ENCODE results near the gene NLRP4. TPM values are rescaled to one million over a fixed set of nuclear protein-coding genes. Genes with fewer than 3 reads are reported as not detected.

NLRP4 gene
- total and polyA plus RNA-seq, 3 experiments from 2014 or later = not detected

DNA sequence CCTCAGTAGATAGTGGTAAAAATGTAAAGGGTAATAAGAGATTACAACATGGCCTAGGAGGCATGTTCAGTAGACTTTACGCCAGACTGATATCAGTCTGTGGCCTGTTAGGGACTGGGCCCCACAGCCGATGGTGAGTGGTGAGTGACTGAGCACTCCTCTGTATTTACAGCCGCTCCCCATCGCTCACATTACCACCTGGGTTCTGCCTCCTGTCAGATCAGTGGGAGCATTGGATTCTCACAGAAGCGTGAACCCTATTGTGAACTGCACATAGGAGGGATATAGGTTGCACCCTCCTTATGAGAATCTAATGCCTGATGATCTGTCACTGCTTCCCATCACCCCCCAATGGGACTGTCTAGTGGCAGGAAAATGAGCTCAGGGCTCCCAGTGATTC, 22.4 kb upstream of the NLRP4 start:
- Mint-ChIP-seq H3K4me1 (peaks cover 0 to 5% (median 4%) of the 10 kb centered on the region in 3 donors), H3K4me3 (no peak overlapping the region), H3K27me3 (peaks cover 10 to 29% of the 10 kb centered on the region in 2 donors), H3K27ac (no peak overlapping the region), H3K9me3 (peaks cover 0 to 5% (median 0%) of the 10 kb centered on the region in 5 donors), H3K36me3 (no peaks in the 10 kb centered on the region)
- Histone ChIP-seq H3K9me3 (ENCODE audit: low read length) (no peaks in the 10 kb centered on the region), H3K4me3 (ENCODE audit: low read length) (no peak overlapping the region), H3K4me1 (ENCODE audit: insufficient read depth, low read length) (no peaks in the 10 kb centered on the region), H3K27ac (ENCODE audit: low read depth, low read length) (no peak overlapping the region), H3K36me3 (ENCODE audit: insufficient read depth, low read length) (no peaks in the 10 kb centered on the region), H3K27me3 (ENCODE audit: insufficient read depth, low read length, poor library complexity, severe bottlenecking) (no peaks in the 10 kb centered on the region)
- ChIA-PET CTCF (no interaction called here), POLR2A (no interaction called here)
- no peak for DNase-seq

DNA sequence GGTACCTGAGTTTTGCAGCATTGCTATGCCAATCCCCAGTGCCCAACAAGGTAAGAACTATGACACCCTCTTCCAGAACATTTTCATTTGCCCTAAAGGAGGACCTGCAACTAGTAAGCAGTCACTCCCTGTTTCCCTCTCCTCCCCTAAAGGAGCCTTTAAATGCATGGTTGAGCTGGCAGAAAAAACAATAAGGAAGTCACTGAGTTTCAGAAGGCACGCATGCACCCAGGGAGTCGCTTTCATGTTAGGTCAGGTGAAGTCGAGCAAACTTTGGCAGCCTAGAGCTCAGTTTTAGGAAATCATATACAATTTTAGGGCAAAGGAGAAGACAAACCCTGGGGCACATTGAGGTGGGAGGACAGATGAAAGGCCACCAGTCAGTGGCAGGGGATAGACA, 16.3 kb upstream of the NLRP4 start:
- no peak overlapping the region for H3K4me3 Mint-ChIP-seq
- ChIA-PET CTCF (no interaction called here), POLR2A (no interaction called here)
- Histone ChIP-seq H3K9me3 (ENCODE audit: low read length) (no peaks in the 10 kb centered on the region), H3K4me1 (ENCODE audit: insufficient read depth, low read length) (no peaks in the 10 kb centered on the region), H3K4me3 (ENCODE audit: low read length) (no peak overlapping the region), H3K27me3 (ENCODE audit: insufficient read depth, low read length, poor library complexity, severe bottlenecking) (no peaks in the 10 kb centered on the region), H3K27ac (ENCODE audit: low read depth, low read length) (no peak overlapping the region), H3K36me3 (ENCODE audit: insufficient read depth, low read length) (no peaks in the 10 kb centered on the region)
- no peak overlapping the region for H3K27ac Mint-ChIP-seq
- H3K4me1 Mint-ChIP-seq = no peaks in the 10 kb centered on the region
- H3K9me3 Mint-ChIP-seq = peaks cover 0 to 6% (median 0%) of the 10 kb centered on the region in 5 donors
- no peak for DNase-seq
- H3K36me3 Mint-ChIP-seq = no peaks in the 10 kb centered on the region
- H3K27me3 Mint-ChIP-seq = peaks cover 4 to 12% of the 10 kb centered on the region in 2 donors

DNA sequence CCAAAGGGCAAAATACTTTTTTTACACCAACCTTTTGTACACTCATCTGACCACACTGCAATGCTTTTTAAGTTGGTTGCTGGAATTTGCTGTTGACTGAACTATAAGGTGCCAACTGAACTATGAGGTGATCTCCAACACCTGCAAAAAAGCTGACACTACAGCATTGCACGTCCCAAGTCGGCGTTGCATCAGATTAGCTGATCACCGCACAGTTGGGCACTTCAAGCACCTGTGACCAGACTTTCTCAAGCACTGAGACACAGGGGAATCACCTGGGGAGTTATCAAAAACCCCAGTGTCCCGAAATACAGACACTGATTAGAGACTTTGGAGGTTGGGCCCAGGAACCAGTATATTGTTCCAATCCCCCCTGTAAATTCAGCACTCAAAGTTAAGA, 5.7 kb upstream of the NLRP4 start:
- Mint-ChIP-seq H3K9me3 (peaks cover 0 to 8% (median 0%) of the 10 kb centered on the region in 5 donors), H3K4me3 (no peak overlapping the region), H3K27ac (no peak overlapping the region), H3K27me3 (peaks cover 0 to 3% of the 10 kb centered on the region in 2 donors), H3K36me3 (no peaks in the 10 kb centered on the region), H3K4me1 (no peaks in the 10 kb centered on the region)
- CTCF ChIA-PET = no interaction called here
- Histone ChIP-seq H3K4me1 (ENCODE audit: insufficient read depth, low read length) (no peaks in the 10 kb centered on the region), H3K36me3 (ENCODE audit: insufficient read depth, low read length) (no peaks in the 10 kb centered on the region), H3K27me3 (ENCODE audit: insufficient read depth, low read length, poor library complexity, severe bottlenecking) (no peaks in the 10 kb centered on the region), H3K4me3 (ENCODE audit: low read length) (no peak overlapping the region), H3K27ac (ENCODE audit: low read depth, low read length) (no peak overlapping the region), H3K9me3 (ENCODE audit: low read length) (no peaks in the 10 kb centered on the region)
- POLR2A ChIA-PET = no interaction called here
- DNase-seq = no peak

DNA sequence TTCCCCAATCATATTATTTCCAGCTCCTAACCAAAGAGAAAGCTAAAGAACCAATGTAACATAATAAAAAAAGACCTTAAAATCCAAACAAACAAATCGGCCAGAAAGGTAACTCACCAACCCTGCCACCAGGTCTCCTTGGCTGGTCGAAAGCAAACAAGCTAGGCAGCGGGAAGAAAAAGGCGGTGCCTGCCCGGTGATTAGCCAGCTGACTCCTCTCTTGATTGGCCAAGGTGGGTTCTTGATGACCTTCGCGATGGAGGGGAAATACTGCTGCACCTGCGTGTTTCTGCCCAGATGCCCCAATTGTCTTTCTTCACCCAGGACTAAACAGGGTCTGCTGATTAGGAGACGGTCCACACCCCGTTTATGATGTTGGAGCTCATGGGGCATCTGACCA, 4.5 kb upstream of the NLRP4 start, which contains the start of gene NLRP11:
NLRP11 (minus strand) TSS at position 154 of the 400 bp plus-strand sequence. CDS start 13,825 bp downstream, outside the sequence.
- no peaks in the 10 kb centered on the region for H3K9me3 ChIP-seq (ENCODE audit: low read length)
- no peaks in the 10 kb centered on the region for H3K4me1 Mint-ChIP-seq
- no peaks in the 10 kb centered on the region for H3K27me3 ChIP-seq (ENCODE audit: insufficient read depth, low read length, poor library complexity, severe bottlenecking)
- H3K27me3 Mint-ChIP-seq = peaks cover 2 to 3% of the 10 kb centered on the region in 2 donors
- ChIA-PET CTCF (no interaction called here), POLR2A (no interaction called here)
- H3K27ac Mint-ChIP-seq = no peak within 1 kb of the TSS
- no peak within 1 kb of the TSS for H3K4me3 ChIP-seq (ENCODE audit: low read length)
- DNase-seq = no peak
- no peak within 1 kb of the TSS for H3K4me3 Mint-ChIP-seq
- H3K4me1 ChIP-seq (ENCODE audit: insufficient read depth, low read length) = no peaks in the 10 kb centered on the region
- peaks cover 0 to 13% (median 3%) of the 10 kb centered on the region in 5 donors for H3K9me3 Mint-ChIP-seq
- H3K36me3 Mint-ChIP-seq = no peaks in the 10 kb centered on the region
- H3K36me3 ChIP-seq (ENCODE audit: insufficient read depth, low read length) = no peaks in the 10 kb centered on the region
- no peak within 1 kb of the TSS for H3K27ac ChIP-seq (ENCODE audit: low read depth, low read length)

DNA sequence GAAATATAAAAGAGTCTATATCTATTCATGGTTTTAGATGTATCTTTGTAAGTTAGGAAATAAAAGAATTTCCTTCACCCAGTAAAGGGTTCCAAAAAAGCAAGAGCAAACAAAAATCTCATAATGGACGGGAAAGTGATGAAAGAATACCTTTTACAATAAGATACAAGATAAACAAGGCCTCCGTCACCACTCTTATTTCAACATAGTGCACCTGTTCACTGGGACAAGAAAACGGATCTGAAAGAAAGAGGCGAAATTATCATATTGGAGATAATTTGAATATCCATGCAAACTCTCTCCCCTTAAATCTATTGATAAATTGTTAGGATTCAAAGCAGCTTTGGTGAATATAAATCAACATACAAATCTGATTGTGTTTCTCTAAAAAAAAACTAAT, 3.7 kb upstream of the NLRP4 start:
- Histone ChIP-seq H3K4me1 (ENCODE audit: insufficient read depth, low read length) (no peaks in the 10 kb centered on the region), H3K9me3 (ENCODE audit: low read length) (no peaks in the 10 kb centered on the region), H3K36me3 (ENCODE audit: insufficient read depth, low read length) (no peaks in the 10 kb centered on the region), H3K4me3 (ENCODE audit: low read length) (no peak overlapping the region), H3K27ac (ENCODE audit: low read depth, low read length) (no peak overlapping the region), H3K27me3 (ENCODE audit: insufficient read depth, low read length, poor library complexity, severe bottlenecking) (no peaks in the 10 kb centered on the region)
- Mint-ChIP-seq H3K27ac (no peak overlapping the region), H3K36me3 (no peaks in the 10 kb centered on the region), H3K4me1 (no peaks in the 10 kb centered on the region), H3K9me3 (peaks cover 0 to 13% (median 3%) of the 10 kb centered on the region in 5 donors), H3K4me3 (no peak overlapping the region), H3K27me3 (peaks cover 2 to 3% of the 10 kb centered on the region in 2 donors)
- POLR2A ChIA-PET = no interaction called here
- CTCF ChIA-PET = no interaction called here
- DNase-seq = no peak

DNA sequence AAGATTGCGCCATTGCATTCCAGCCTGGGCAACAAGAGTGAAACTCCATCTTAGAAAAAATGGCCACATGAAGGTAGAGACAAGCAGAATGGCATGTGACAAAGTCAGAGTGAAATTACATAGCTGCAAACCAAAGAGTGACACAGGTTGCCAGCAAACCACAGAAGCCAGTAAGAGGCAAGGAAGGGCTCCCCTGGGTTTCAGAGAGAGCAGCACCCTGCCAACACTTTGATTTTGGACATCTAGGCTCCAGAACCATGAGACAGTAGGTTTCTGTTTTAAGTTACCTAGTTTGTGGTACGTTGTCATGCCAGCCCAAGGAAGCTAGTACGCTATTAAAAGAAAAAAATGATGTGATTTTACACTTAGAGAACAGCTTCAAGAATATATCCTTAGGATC, 1.9 kb downstream of the NLRP4 start:
- DNase-seq = no peak
- H3K4me1 ChIP-seq (ENCODE audit: insufficient read depth, low read length) = no peaks in the 10 kb centered on the region
- H3K9me3 ChIP-seq (ENCODE audit: low read length) = no peaks in the 10 kb centered on the region
- H3K4me3 ChIP-seq (ENCODE audit: low read length) = no peak overlapping the region
- H3K36me3 ChIP-seq (ENCODE audit: insufficient read depth, low read length) = no peaks in the 10 kb centered on the region
- no peaks in the 10 kb centered on the region for H3K27me3 ChIP-seq (ENCODE audit: insufficient read depth, low read length, poor library complexity, severe bottlenecking)
- Mint-ChIP-seq H3K4me1 (no peaks in the 10 kb centered on the region), H3K36me3 (no peaks in the 10 kb centered on the region), H3K27me3 (peaks cover 0 to 9% of the 10 kb centered on the region in 2 donors), H3K9me3 (peaks cover 10 to 18% (median 14%) of the 10 kb centered on the region in 5 donors), H3K4me3 (no peak overlapping the region), H3K27ac (no peak overlapping the region)
- no peak overlapping the region for H3K27ac ChIP-seq (ENCODE audit: low read depth, low read length)
- CTCF ChIA-PET = no interaction called here
- POLR2A ChIA-PET = no interaction called here

DNA sequence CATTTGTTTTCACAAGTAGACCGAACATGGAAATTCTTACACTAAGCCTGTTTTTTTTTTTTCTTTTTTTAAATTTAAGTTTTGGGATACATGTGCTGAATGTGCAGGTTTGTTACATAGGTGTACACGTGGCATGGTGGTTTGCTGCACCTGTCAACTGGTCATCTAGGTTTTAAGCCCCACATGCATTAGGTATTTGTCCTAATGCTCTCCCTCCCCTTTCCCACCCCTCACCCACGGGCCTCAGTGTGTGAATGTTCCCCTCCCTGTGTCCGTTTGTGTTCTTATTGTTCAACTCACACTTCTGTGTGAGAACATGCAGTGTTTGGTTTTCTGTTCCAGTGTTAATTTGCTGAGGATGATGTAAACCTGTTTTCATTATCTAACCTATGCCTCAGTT, 2.6 kb downstream of the NLRP4 start:
- DNase-seq = no peak
- no peak overlapping the region for H3K27ac ChIP-seq (ENCODE audit: low read depth, low read length)
- ChIA-PET POLR2A (no interaction called here), CTCF (no interaction called here)
- Mint-ChIP-seq H3K27ac (no peak overlapping the region), H3K4me1 (no peaks in the 10 kb centered on the region), H3K9me3 (peaks cover 10 to 19% (median 16%) of the 10 kb centered on the region in 5 donors), H3K36me3 (no peaks in the 10 kb centered on the region), H3K4me3 (no peak overlapping the region), H3K27me3 (peaks cover 3 to 10% of the 10 kb centered on the region in 2 donors)
- H3K36me3 ChIP-seq (ENCODE audit: insufficient read depth, low read length) = no peaks in the 10 kb centered on the region
- H3K4me1 ChIP-seq (ENCODE audit: insufficient read depth, low read length) = no peaks in the 10 kb centered on the region
- H3K4me3 ChIP-seq (ENCODE audit: low read length) = no peak overlapping the region
- no peaks in the 10 kb centered on the region for H3K9me3 ChIP-seq (ENCODE audit: low read length)
- H3K27me3 ChIP-seq (ENCODE audit: insufficient read depth, low read length, poor library complexity, severe bottlenecking) = no peaks in the 10 kb centered on the region

DNA sequence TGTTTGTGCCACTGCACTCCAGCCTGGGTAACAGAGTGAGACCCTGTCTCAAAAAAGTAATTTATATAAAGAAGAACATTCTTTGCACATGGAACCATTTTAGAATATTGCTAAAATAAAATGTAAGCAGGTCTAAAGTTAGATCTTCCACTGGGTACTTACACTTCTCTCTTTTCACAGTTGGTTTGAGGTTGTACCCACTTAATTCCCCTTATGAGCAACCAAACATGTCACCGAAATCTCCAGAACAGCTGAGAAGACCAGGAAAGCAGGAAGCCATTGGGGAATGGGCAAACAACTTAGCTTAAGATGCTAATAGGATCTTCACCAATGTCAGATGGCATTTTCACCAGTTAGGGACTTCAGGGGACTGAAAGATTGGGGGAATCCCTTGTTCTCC, 18.8 kb downstream of the NLRP4 start:
- Histone ChIP-seq H3K4me3 (ENCODE audit: low read length) (no peak overlapping the region), H3K9me3 (ENCODE audit: low read length) (no peaks in the 10 kb centered on the region), H3K27me3 (ENCODE audit: insufficient read depth, low read length, poor library complexity, severe bottlenecking) (no peaks in the 10 kb centered on the region), H3K4me1 (ENCODE audit: insufficient read depth, low read length) (no peaks in the 10 kb centered on the region), H3K27ac (ENCODE audit: low read depth, low read length) (no peak overlapping the region), H3K36me3 (ENCODE audit: insufficient read depth, low read length) (no peaks in the 10 kb centered on the region)
- H3K36me3 Mint-ChIP-seq = no peaks in the 10 kb centered on the region
- H3K27ac Mint-ChIP-seq = no peak overlapping the region
- H3K4me1 Mint-ChIP-seq = no peaks in the 10 kb centered on the region
- H3K9me3 Mint-ChIP-seq = peaks cover 4 to 10% (median 7%) of the 10 kb centered on the region in 5 donors
- ChIA-PET CTCF (no interaction called here), POLR2A (no interaction called here)
- H3K4me3 Mint-ChIP-seq = no peak overlapping the region
- H3K27me3 Mint-ChIP-seq = peaks cover 2 to 5% of the 10 kb centered on the region in 2 donors
- DNase-seq = no peak

DNA sequence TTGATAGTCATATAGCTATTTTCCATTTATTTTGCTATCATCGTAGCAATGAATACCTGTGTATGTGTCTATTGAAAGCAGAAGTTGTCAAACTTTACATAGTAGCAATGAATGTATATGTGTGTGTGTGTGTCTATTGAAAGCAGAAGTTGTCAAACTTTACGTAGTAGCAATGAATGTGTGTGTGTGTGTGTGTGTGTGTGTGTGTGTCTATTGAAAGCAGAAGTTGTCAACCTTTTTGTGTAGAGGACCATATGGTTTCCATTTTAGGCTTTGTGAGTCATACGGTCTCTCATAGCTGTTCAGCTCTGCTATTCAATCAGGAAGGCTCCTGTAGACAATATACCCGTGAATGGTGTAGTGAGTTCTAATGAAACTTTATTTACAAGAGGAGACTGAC, 20.8 kb downstream of the NLRP4 start:
- peaks cover 2 to 5% of the 10 kb centered on the region in 2 donors for H3K27me3 Mint-ChIP-seq
- Histone ChIP-seq H3K4me3 (ENCODE audit: low read length) (no peak overlapping the region), H3K4me1 (ENCODE audit: insufficient read depth, low read length) (no peaks in the 10 kb centered on the region), H3K9me3 (ENCODE audit: low read length) (no peaks in the 10 kb centered on the region), H3K27ac (ENCODE audit: low read depth, low read length) (no peak overlapping the region), H3K36me3 (ENCODE audit: insufficient read depth, low read length) (no peaks in the 10 kb centered on the region), H3K27me3 (ENCODE audit: insufficient read depth, low read length, poor library complexity, severe bottlenecking) (no peaks in the 10 kb centered on the region)
- ChIA-PET CTCF (no interaction called here), POLR2A (no interaction called here)
- peaks cover under 1 to 7% (median 3%) of the 10 kb centered on the region in 5 donors for H3K9me3 Mint-ChIP-seq
- DNase-seq = no peak
- H3K4me1 Mint-ChIP-seq = no peaks in the 10 kb centered on the region
- no peak overlapping the region for H3K27ac Mint-ChIP-seq
- H3K36me3 Mint-ChIP-seq = no peaks in the 10 kb centered on the region
- H3K4me3 Mint-ChIP-seq = no peak overlapping the region
